Adrenal gland (tissue), 12 donors: ENCODE results near the gene USP25. TPM values are rescaled to one million over a fixed set of nuclear protein-coding genes. Genes with fewer than 3 reads are reported as not detected.

ENCODE experiments used
- DNase-seq, 7 donors: peaks; one replicate each; pipeline ENCODE4 v3.0.0-alpha.2; 2019 to 2020
- H3K27ac ChIP-seq, 5 donors: fragments of 200-600 bp; sonication (generic) in 4 of 5; 1 replicate in 3 of 5; 2 replicates in 2 of 5; pipeline versions ENCODE4 v1.5.1 to v1.8.0; 2016 to 2020; ENCODE audit warnings: mild to moderate bottlenecking in 1 of 5
- H3K27me3 ChIP-seq: fragments of 200-600 bp; 2 replicates; pipeline ENCODE4 v1.8.0; 2021
- H3K36me3 ChIP-seq, 2 donors: fragments of 200-600 bp; replicated peaks in 1 of 2; 1 replicate in 1 of 2; 2 replicates in 1 of 2; pipeline versions ENCODE4 v1.5.1 to v1.8.0; 2018 to 2022
- H3K4me1 ChIP-seq, 2 donors: fragments of 200-600 bp; replicated peaks in 1 of 2; 1 replicate in 1 of 2; 2 replicates in 1 of 2; pipeline versions ENCODE4 v1.5.1 to v1.8.0; 2018 to 2021
- H3K4me3 ChIP-seq, 4 donors: fragments of 200-600 bp; sonication (generic) in 3 of 4; one replicate each; pipeline ENCODE4 v1.5.1; 2016 to 2018
- H3K9me3 ChIP-seq, 3 donors: fragments of 200-600 bp; sonication (generic) in 1 of 3; replicated peaks in 1 of 3; 1 replicate in 2 of 3; 2 replicates in 1 of 3; pipeline versions ENCODE4 v1.5.1 to v1.8.0; 2016 to 2021
- POLR2A ChIP-seq, 2 donors: fragments of 450-650 bp; IDR thresholded peaks; one replicate each; pipeline ENCODE4 v1.6.1; 2017; ENCODE audit warnings: antibody characterized with exemption in 2 of 2, mild to moderate bottlenecking in 2 of 2, moderate library complexity in 1 of 2
- WGBS, 4 donors: extraction: QIAGEN DNeasy Blood & Tissue Kit in 2 of 4; methylation state at CpG; one replicate each; pipeline versions ENCODE4 v1.1.5 to v1.1.7; 2013 to 2017; 5-methylcytosine and 5-hydroxymethylcytosine counted together
- intact Hi-C, 2 donors: fragments of 100-400 bp; cut with DNase I; formaldehyde crosslinking; loops; one replicate each; pipeline versions ENCODE4 v1.14.1 to v1.15.0; 2022 to 2023
- polyA plus RNA-seq, 3 donors: library from polyadenylated mRNA; stranded (reverse); fragments of 200-250 nt in 2 of 3; fragments of 350-450 nt in 1 of 3; fragmentation: Illumina TruSeq in 1 of 3; extraction: RNeasy Lipid Tissue Mini Kit (QIAGEN cat#74804) in 1 of 3; gene quantifications; one replicate each; pipeline ENCODE4 v1.2.3, GENCODE V29; 2013 to 2014
- total RNA-seq, 9 donors: library from RNA; depleted of rRNA in 4 of 9; stranded (reverse); fragments of >200 nt in 4 of 9; fragments of 120-200 nt in 1 of 9; fragmentation: NEBNext Ultra II Directional in 1 of 9; extraction: Animal tissue kit (Norgen Biotek cat#: 25700) in 1 of 9; gene quantifications; one replicate each; pipeline versions ENCODE4 v1.1.0 to v1.2.4, GENCODE V29; 2013 to 2023
- TF ChIP-seq, protein P1 (sequence below), 6 experiments: fragments of 450-650 bp in 4 of 6; fragments of 200-600 bp in 2 of 6; sonication (generic) in 1 of 6; IDR thresholded peaks; 1 replicate in 5 of 6; 2 replicates in 1 of 6; pipeline versions ENCODE4 v1.5.1 to v1.8.0; 2016 to 2021; ENCODE audit warnings: antibody characterized with exemption in 6 of 6, mild to moderate bottlenecking in 2 of 6, moderate library complexity in 1 of 6
- donor health status: healthy with polysubstance abuse.
- donor health status: Bipolar disorder and iron deficiency.
- donor health status: DM: yes; HTN: yes; CAD: no.
- donor health status: DM: no; HTN: no; CAD: no.
- donor health status: DM: no; HTN: no; CAD: no.
- donor health status: DM: yes; HTN: yes; CAD: no.

USP25 gene
- total and polyA plus RNA-seq, 12 donors = 11.8 to 47.4 (median 38.3) TPM

DNA sequence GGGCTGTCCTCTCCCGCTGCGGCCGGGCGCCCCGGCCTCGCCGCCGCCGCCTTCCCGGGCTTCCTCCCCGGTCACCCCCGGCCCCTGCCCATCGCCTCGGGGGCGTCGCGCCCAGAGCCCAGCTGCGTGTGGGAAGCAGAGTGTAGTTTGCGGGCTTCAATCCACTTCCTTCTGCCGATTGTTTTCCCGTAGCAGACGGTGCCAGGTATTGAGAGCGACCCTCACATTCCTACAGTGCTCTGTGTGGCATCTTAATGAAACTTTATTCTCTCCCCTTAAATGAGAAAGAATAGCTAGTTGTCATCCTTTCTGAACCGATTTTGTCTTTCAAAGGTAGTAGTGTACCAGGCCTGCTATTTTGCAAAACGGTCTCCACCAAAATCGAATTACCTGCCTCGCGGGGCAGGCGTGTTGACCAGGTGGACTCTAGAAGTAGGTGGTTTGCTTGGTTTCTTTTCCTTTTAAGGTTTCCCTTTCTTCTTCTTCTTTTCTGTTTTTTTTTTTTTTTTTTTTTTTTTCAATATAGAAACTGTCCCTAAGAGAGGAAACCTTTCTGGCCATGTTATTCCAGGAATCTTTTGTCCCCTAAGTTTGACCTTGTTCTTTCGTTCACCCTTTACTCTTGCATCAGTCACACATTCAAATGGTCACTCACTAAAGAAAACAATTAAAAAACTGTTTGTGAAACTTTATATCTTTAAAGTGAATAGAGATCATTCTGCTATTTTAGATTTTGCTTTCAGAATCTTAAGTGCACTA, 881 bp downstream of the USP25 start:
- Histone ChIP-seq H3K4me1 (peaks cover 11 to 37% of the 10 kb centered on the region in 2 donors), H3K27ac (peak overlapping the region; percentile 68 to 99 (median 92)), H3K9me3 (no peaks in the 10 kb centered on the region), H3K4me3 (peak overlapping the region; percentile 52 to 89 (median 54)), H3K27me3 (no peaks in the 10 kb centered on the region), H3K36me3 (no peaks in the 10 kb centered on the region)
- no peak for TF ChIP-seq POLR2A (IDR thresholded peaks at IDR 0.05)
- TF ChIP-seq, protein P1, sequence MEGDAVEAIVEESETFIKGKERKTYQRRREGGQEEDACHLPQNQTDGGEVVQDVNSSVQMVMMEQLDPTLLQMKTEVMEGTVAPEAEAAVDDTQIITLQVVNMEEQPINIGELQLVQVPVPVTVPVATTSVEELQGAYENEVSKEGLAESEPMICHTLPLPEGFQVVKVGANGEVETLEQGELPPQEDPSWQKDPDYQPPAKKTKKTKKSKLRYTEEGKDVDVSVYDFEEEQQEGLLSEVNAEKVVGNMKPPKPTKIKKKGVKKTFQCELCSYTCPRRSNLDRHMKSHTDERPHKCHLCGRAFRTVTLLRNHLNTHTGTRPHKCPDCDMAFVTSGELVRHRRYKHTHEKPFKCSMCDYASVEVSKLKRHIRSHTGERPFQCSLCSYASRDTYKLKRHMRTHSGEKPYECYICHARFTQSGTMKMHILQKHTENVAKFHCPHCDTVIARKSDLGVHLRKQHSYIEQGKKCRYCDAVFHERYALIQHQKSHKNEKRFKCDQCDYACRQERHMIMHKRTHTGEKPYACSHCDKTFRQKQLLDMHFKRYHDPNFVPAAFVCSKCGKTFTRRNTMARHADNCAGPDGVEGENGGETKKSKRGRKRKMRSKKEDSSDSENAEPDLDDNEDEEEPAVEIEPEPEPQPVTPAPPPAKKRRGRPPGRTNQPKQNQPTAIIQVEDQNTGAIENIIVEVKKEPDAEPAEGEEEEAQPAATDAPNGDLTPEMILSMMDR (IDR thresholded peaks at IDR 0.05) = no peak
- no peak for DNase-seq
- 0 to 3% (median 1%) methylated on average over 13 to 30 of the region's 30 CpGs for WGBS, 4 donors
- intact Hi-C loops = no loop called here

DNA sequence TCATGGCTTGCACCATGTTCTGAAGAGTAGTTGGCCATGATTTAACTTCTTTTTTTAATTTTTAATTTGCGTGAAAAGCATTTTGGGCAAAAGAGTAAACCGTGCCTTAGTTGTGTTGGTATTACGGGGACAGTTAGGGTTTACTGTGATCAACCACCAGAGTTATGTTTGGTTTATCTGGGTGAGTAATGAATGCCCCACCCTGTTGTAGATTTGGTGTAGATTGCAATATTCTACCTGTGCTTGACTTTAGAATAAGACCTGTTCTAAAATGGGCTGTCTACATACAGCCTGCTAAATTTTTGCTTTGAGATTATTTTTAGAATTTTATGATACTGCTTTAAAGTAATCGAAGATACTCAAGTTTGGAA, 1.4 kb downstream of the USP25 start:
- WGBS, 4 donors = 11 to 35% (median 18%) methylated on average over 4 of the region's 4 CpGs
- no peaks in the 10 kb centered on the region for H3K9me3 ChIP-seq
- H3K27me3 ChIP-seq = no peaks in the 10 kb centered on the region
- H3K4me1 ChIP-seq = peaks cover 15 to 41% of the 10 kb centered on the region in 2 donors
- no peak for DNase-seq
- no peaks in the 10 kb centered on the region for H3K36me3 ChIP-seq
- intact Hi-C loops = no loop called here
- peak overlapping the region in 2 of 4 donors; percentile 55 to 89 for H3K4me3 ChIP-seq
- peak overlapping the region in 3 of 5 donors; percentile 92 to 99 (median 94) for H3K27ac ChIP-seq
- no peak for TF ChIP-seq POLR2A (IDR thresholded peaks at IDR 0.05)
- TF ChIP-seq, protein P1 (IDR thresholded peaks at IDR 0.05) = no peak

DNA sequence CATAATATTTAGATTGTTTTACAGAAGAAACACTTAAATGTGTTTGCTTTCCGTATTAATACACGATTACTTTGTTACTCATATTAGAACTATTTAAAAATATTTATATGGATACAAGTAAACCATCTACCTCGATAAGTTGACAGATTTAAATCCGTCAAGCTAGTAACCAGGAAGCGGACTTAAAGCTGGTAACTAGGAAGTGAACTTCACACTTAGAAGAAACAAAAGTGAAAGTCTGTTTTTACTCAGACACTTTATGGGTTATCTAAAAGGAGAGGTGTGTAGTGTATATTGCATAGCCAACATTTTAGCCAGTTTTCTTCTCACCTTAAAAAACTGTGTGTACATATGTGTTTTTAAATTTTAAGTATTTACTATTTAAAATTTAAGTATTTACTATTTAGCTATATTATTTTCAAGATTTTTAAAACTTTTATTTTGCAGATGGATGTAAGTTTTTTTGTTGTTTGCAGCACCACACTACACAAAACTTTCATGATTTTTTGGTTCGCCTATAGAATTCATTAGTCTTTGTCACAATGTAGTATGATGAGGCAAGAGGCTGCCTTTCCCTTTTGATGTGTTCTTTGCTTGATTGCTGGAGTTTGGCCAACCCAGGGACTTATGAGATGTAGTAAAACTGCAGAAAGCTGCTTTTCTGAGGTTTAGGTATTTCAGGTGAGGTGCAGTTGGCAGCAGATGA, 2.7 kb downstream of the USP25 start:
- TF ChIP-seq, protein P1 (IDR thresholded peaks at IDR 0.05) = no peak
- no peak for TF ChIP-seq POLR2A (IDR thresholded peaks at IDR 0.05)
- WGBS, 4 donors = 39 to 58% (median 50%) methylated on average over 6 of the region's 6 CpGs
- Histone ChIP-seq H3K4me1 (peaks cover 15 to 51% of the 10 kb centered on the region in 2 donors), H3K27me3 (no peaks in the 10 kb centered on the region), H3K27ac (no peak overlapping the region), H3K4me3 (peak overlapping the region in 1 of 4 donors; percentile 89), H3K36me3 (no peaks in the 10 kb centered on the region), H3K9me3 (no peaks in the 10 kb centered on the region)
- peak in 1 of 7 donors; percentile 14 for DNase-seq
- intact Hi-C loops = no loop called here

DNA sequence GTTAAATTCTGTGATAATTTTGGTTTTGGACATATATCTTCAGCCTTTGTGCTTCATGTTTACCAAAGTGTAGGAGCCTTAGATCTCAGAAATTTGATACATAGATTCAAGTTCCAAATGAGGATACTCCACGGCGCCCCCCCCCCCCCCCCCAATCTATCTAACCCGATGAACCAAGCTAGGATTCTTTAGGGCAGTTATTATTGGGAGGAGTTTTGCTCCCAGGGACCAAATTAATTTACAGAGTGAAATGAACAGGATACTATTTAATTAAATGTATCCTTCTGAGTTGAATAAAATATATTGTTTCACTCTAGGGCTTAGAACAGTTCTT, 3.2 kb downstream of the USP25 start:
- no peak for DNase-seq
- intact Hi-C loops = no loop called here
- Histone ChIP-seq H3K4me3 (no peak overlapping the region), H3K36me3 (no peaks in the 10 kb centered on the region), H3K4me1 (peaks cover 15 to 51% of the 10 kb centered on the region in 2 donors), H3K9me3 (no peaks in the 10 kb centered on the region), H3K27ac (no peak overlapping the region), H3K27me3 (no peaks in the 10 kb centered on the region)
- WGBS, 4 donors = 23 to 29% (median 24%) methylated on average over 3 of the region's 3 CpGs
- TF ChIP-seq POLR2A (IDR thresholded peaks at IDR 0.05) = no peak
- TF ChIP-seq, protein P1 (IDR thresholded peaks at IDR 0.05) = no peak
